Measurements from ENCODE around the gene IL6ST. TPM values are rescaled to one million over a fixed set of nuclear protein-coding genes. Genes with fewer than 3 reads are reported as not detected.
A peak's percentile ranks its signal among the peaks of the same experiment; 100 is the strongest.

Gene IL6ST
- polyA plus RNA-seq, 1 donor (not counting 4 experiments of a cell fraction or from before 2014, with no cell fraction given), result 41.3 TPM

GRCh38 chr5:55913466-55914413 lies 81.0 kb downstream of the IL6ST start:
- no peak overlapping the region for H3K9ac ChIP-seq (ENCODE audit: control insufficient read depth, extremely low read depth, insufficient read depth, low read length)
- H3K9me3 ChIP-seq (ENCODE audit: control insufficient read depth, low read depth, low read length), result no peaks in the 10 kb centered on the region
- DNase-seq (ENCODE audit: low read depth, low spot score) (no peak), FAIRE-seq (no peak)
- no peaks in the 10 kb centered on the region for H3K79me2 ChIP-seq (ENCODE audit: control insufficient read depth, insufficient read depth, low read length)
- H3K4me1 ChIP-seq (ENCODE audit: control insufficient read depth, extremely low read depth, insufficient read depth, low read length), result no peaks in the 10 kb centered on the region
- no peaks in the 10 kb centered on the region for H4K20me1 ChIP-seq (ENCODE audit: control insufficient read depth, extremely low read depth, insufficient read depth, low read length)
- no peaks in the 10 kb centered on the region for H3K9me1 ChIP-seq (ENCODE audit: control insufficient read depth, extremely low read depth, insufficient read depth, low read length)
- H3K27me3 ChIP-seq (ENCODE audit: control insufficient read depth, extremely low read depth, insufficient read depth, low read length), result no peaks in the 10 kb centered on the region
- no peak for TF ChIP-seq EZH2 (IDR thresholded peaks at IDR 0.05; ENCODE audit: low read length)
- TF ChIP-seq CTCF (optimal IDR thresholded peaks at IDR 0.05 in 1 of 3, IDR thresholded peaks at IDR 0.05 in 1 of 3, conservative IDR thresholded peaks at IDR 0.05 in 1 of 3; ENCODE audit: extremely low read depth in 1 of 3, insufficient read depth in 2 of 3, low read length in 3 of 3), result no peak
- H3K27ac ChIP-seq (ENCODE audit: control insufficient read depth, insufficient read depth, low read length), result no peak overlapping the region
- H3K4me3 ChIP-seq (ENCODE audit: control insufficient read depth in 2 of 3, extremely low read depth in 1 of 3, insufficient read depth in 2 of 3, low read depth in 1 of 3, low read length in 3 of 3), result no peak overlapping the region
- H3K36me3 ChIP-seq (ENCODE audit: control insufficient read depth in 2 of 2, extremely low read depth in 1 of 2, insufficient read depth in 2 of 2, low read length in 2 of 2), result peaks cover 1 to 5% of the 10 kb centered on the region in 2 experiments
- dilution Hi-C loops (cut with MboI; ENCODE audit: extremely low pct_ligation_motif_present, low sequenced_read_pairs), result no loop called here
- no peak overlapping the region for H2AFZ ChIP-seq (ENCODE audit: control insufficient read depth, low read length)
- no peak overlapping the region for H3K4me2 ChIP-seq (ENCODE audit: control insufficient read depth, extremely low read depth, insufficient read depth, low read depth, low read length)

- Histone ChIP-seq H3K27ac (ENCODE audit: control insufficient read depth, insufficient read depth, low read length) (peak overlapping the region; percentile 12), H3K9me3 (ENCODE audit: control insufficient read depth, low read depth, low read length) (no peaks in the 10 kb centered on the region), H3K4me1 (ENCODE audit: control insufficient read depth, extremely low read depth, insufficient read depth, low read length) (no peaks in the 10 kb centered on the region), H3K4me2 (ENCODE audit: control insufficient read depth, extremely low read depth, insufficient read depth, low read depth, low read length) (no peak overlapping the region), H3K79me2 (ENCODE audit: control insufficient read depth, insufficient read depth, low read length) (no peaks in the 10 kb centered on the region), H3K9ac (ENCODE audit: control insufficient read depth, extremely low read depth, insufficient read depth, low read length) (no peak overlapping the region), H4K20me1 (ENCODE audit: control insufficient read depth, extremely low read depth, insufficient read depth, low read length) (no peaks in the 10 kb centered on the region), H3K36me3 (ENCODE audit: control insufficient read depth in 2 of 2, extremely low read depth in 1 of 2, insufficient read depth in 2 of 2, low read length in 2 of 2) (peaks cover 1 to 5% of the 10 kb centered on the region in 2 experiments), H3K27me3 (ENCODE audit: control insufficient read depth, extremely low read depth, insufficient read depth, low read length) (no peaks in the 10 kb centered on the region), H3K4me3 (ENCODE audit: control insufficient read depth in 2 of 3, extremely low read depth in 1 of 3, insufficient read depth in 2 of 3, low read depth in 1 of 3, low read length in 3 of 3) (no peak overlapping the region), H3K9me1 (ENCODE audit: control insufficient read depth, extremely low read depth, insufficient read depth, low read length) (no peaks in the 10 kb centered on the region), H2AFZ (ENCODE audit: control insufficient read depth, low read length) (no peak overlapping the region)
- TF ChIP-seq EZH2 (IDR thresholded peaks at IDR 0.05; ENCODE audit: low read length) (no peak), CTCF (optimal IDR thresholded peaks at IDR 0.05 in 1 of 3, IDR thresholded peaks at IDR 0.05 in 1 of 3, conservative IDR thresholded peaks at IDR 0.05 in 1 of 3; ENCODE audit: extremely low read depth in 1 of 3, insufficient read depth in 2 of 3, low read length in 3 of 3) (no peak)
- DNase-seq (ENCODE audit: low read depth, low spot score) (no peak), FAIRE-seq (no peak)
- dilution Hi-C loops (cut with MboI; ENCODE audit: extremely low pct_ligation_motif_present, low sequenced_read_pairs), result no loop called here
Observed at GRCh38 chr5:55911784-55912653, 82.7 kb downstream of the IL6ST start.

All from keratinocyte (primary cell).